H1 (cell line): ENCODE measurements around the gene PLOD1. TPM values are rescaled to one million over a fixed set of nuclear protein-coding genes. Genes with fewer than 3 reads are reported as not detected.
"Not testable (repeated sequence)": the region's sequence is repeated elsewhere in the genome, so short reads cannot be mapped to it uniquely, and the experiment has no call there.

Source experiments
- CTCF ChIA-PET: fragments of 300-600 bp; sonication (Branson Sonifier 250); formaldehyde crosslinking; loops from one replicate; lab custom pipeline; 2021; ENCODE audit not compliant: partially characterized antibody; lab: Charles Lee
- POLR2A ChIA-PET: fragments of 300-600 bp; sonication (Branson Sonifier 250); formaldehyde crosslinking; loops from one replicate; lab custom pipeline; 2021; ENCODE audit warnings: inconsistent platforms; ENCODE audit not compliant: partially characterized antibody; lab: Charles Lee
- DNase-seq, 2 experiments: peaks; one replicate each; pipeline versions ENCODE4 v3.0.0 to v3.0.0-alpha.2; 2010 to 2022; ENCODE audit warnings: low spot score in 2 of 2, low read depth in 1 of 2, mixed read lengths in 1 of 2
- FAIRE-seq: peaks from 2 replicates; lab custom pipeline; 2011; peaks lifted over from hg19 to GRCh38; lab: Jason Lieb, UNC
- H2AFZ ChIP-seq: 2 replicates; pipeline ENCODE4 v1.8.1; 2012; ENCODE audit warnings: low read length, inconsistent platforms
- H2AK5ac ChIP-seq: 2 replicates; pipeline ENCODE4 v1.6.1; 2013; ENCODE audit warnings: low read depth, low read length
- H2BK120ac ChIP-seq: replicated peaks from 2 replicates; pipeline ENCODE3; 2013; ENCODE audit warnings: low read depth, low read length, inconsistent platforms
- H2BK12ac ChIP-seq: 2 replicates; pipeline ENCODE4 v1.6.1; 2013; ENCODE audit warnings: low read depth, low read length
- H2BK15ac ChIP-seq: 2 replicates; pipeline ENCODE4 v1.6.1; 2013; ENCODE audit warnings: low read length
- H2BK20ac ChIP-seq: 2 replicates; pipeline ENCODE4 v1.6.1; 2013; ENCODE audit warnings: low read length
- H2BK5ac ChIP-seq: 2 replicates; pipeline ENCODE4 v1.6.1; 2013; ENCODE audit warnings: low read depth, low read length
- H3K14ac ChIP-seq: 2 replicates; pipeline ENCODE4 v1.6.1; 2013; ENCODE audit warnings: inconsistent platforms; ENCODE audit not compliant: insufficient read length
- H3K18ac ChIP-seq: 2 replicates; pipeline ENCODE4 v1.6.1; 2013; ENCODE audit warnings: low read length; ENCODE audit errors: extremely low read depth
- H3K23ac ChIP-seq: 2 replicates; pipeline ENCODE4 v1.6.1; 2013; ENCODE audit warnings: inconsistent platforms; ENCODE audit not compliant: insufficient read length
- H3K23me2 ChIP-seq: 2 replicates; pipeline ENCODE4 v1.6.1; 2013; ENCODE audit warnings: low read depth, low read length
- H3K27ac ChIP-seq: 2 replicates; pipeline ENCODE4 v1.6.1; 2011; ENCODE audit warnings: low read depth, low read length, inconsistent platforms
- H3K27me3 ChIP-seq, 4 experiments: replicated peaks in 1 of 4; 1 replicate in 1 of 4; 2 replicates in 3 of 4; pipeline versions ENCODE4 v1.6.1 to v1.8.1; 2011 to 2013; ENCODE audit warnings: low read length in 3 of 4, mild to moderate bottlenecking in 3 of 4, inconsistent platforms in 2 of 4, mixed read lengths in 2 of 4, moderate library complexity in 1 of 4; ENCODE audit not compliant: control insufficient read depth in 3 of 4, insufficient read depth in 3 of 4; ENCODE audit errors: extremely low read depth in 1 of 4
- H3K36me3 ChIP-seq, 4 experiments: 2 replicates each; pipeline versions ENCODE4 v1.6.1 to v1.8.1; 2011 to 2013; ENCODE audit warnings: mild to moderate bottlenecking in 4 of 4, low read length in 3 of 4, moderate library complexity in 2 of 4, control low read depth in 1 of 4, inconsistent platforms in 1 of 4; ENCODE audit not compliant: insufficient read depth in 4 of 4, control insufficient read depth in 2 of 4
- H3K4ac ChIP-seq: replicated peaks from 2 replicates; pipeline ENCODE3; 2013; ENCODE audit warnings: low read length, low read depth, mixed read lengths, inconsistent platforms; ENCODE audit not compliant: insufficient read length
- H3K4me1 ChIP-seq, 4 experiments: replicated peaks in 1 of 4; 1 replicate in 1 of 4; 2 replicates in 3 of 4; pipeline versions ENCODE4 v1.6.1 to v1.8.1; 2011 to 2013; ENCODE audit warnings: low read length in 3 of 4, inconsistent platforms in 2 of 4, mixed read lengths in 1 of 4; ENCODE audit not compliant: insufficient read depth in 4 of 4, control insufficient read depth in 3 of 4
- H3K4me2 ChIP-seq, 2 experiments: 2 replicates each; pipeline versions ENCODE4 v1.6.1 to v1.8.1; 2011 to 2013; ENCODE audit warnings: low read depth in 2 of 2, low read length in 2 of 2, control low read depth in 1 of 2, inconsistent platforms in 1 of 2, mild to moderate bottlenecking in 1 of 2; ENCODE audit not compliant: insufficient read depth in 1 of 2
- H3K4me3 ChIP-seq, 4 experiments: fragments of 200-600, 300-600 bp in 1 of 4; sonication (generic), shearing (Covaris generic), sonication (Bioruptor Twin) in 1 of 4; 2 replicates each; pipeline versions ENCODE4 v1.5.1 to v1.8.1; 2011 to 2016; ENCODE audit warnings: low read length in 4 of 4, low read depth in 3 of 4, control low read depth in 2 of 4, inconsistent platforms in 2 of 4, mild to moderate bottlenecking in 2 of 4, mixed read lengths in 1 of 4, moderate library complexity in 1 of 4; ENCODE audit not compliant: insufficient read depth in 2 of 4; ENCODE audit errors: extremely low read depth in 1 of 4
- H3K56ac ChIP-seq: replicated peaks from 2 replicates; pipeline ENCODE3; 2013; ENCODE audit warnings: low read depth, mild to moderate bottlenecking, mixed read lengths, low read length, inconsistent platforms; ENCODE audit not compliant: insufficient read length
- H3K79me1 ChIP-seq: 2 replicates; pipeline ENCODE4 v1.6.1; 2013; ENCODE audit warnings: low read depth, low read length, control low read depth
- H3K79me2 ChIP-seq, 2 experiments: 2 replicates each; pipeline versions ENCODE4 v1.6.1 to v1.8.1; 2012 to 2013; ENCODE audit warnings: low read length in 2 of 2, mild to moderate bottlenecking in 2 of 2, inconsistent platforms in 1 of 2; ENCODE audit not compliant: insufficient read depth in 2 of 2, control insufficient read depth in 1 of 2
- H3K9ac ChIP-seq, 4 experiments: replicated peaks in 1 of 4; 1 replicate in 1 of 4; 2 replicates in 3 of 4; pipeline versions ENCODE4 v1.6.1 to v1.8.1; 2011 to 2013; ENCODE audit warnings: low read depth in 3 of 4, low read length in 3 of 4, control low read depth in 2 of 4, mild to moderate bottlenecking in 2 of 4, moderate library complexity in 2 of 4, inconsistent platforms in 1 of 4; ENCODE audit errors: extremely low read depth in 1 of 4
- H3K9me3 ChIP-seq, 2 experiments: 2 replicates each; pipeline versions ENCODE4 v1.6.1 to v1.8.1; 2012 to 2013; ENCODE audit warnings: mild to moderate bottlenecking in 2 of 2, moderate library complexity in 2 of 2, control low read depth in 1 of 2, inconsistent platforms in 1 of 2, low read depth in 1 of 2, low read length in 1 of 2, mixed read lengths in 1 of 2; ENCODE audit not compliant: insufficient read depth in 2 of 2
- H4K20me1 ChIP-seq, 2 experiments: replicated peaks in 1 of 2; 2 replicates each; pipeline versions ENCODE3 to v1.8.1; 2011 to 2013; ENCODE audit warnings: inconsistent platforms in 2 of 2, low read length in 2 of 2, mild to moderate bottlenecking in 1 of 2; ENCODE audit not compliant: insufficient read depth in 2 of 2, control insufficient read depth in 1 of 2
- H4K5ac ChIP-seq: 2 replicates; pipeline ENCODE4 v1.6.1; 2013; ENCODE audit warnings: low read length, low read depth, mixed read lengths, inconsistent platforms; ENCODE audit not compliant: insufficient read length
- H4K8ac ChIP-seq: 2 replicates; pipeline ENCODE4 v1.8.0; 2013; ENCODE audit warnings: mild to moderate bottlenecking, moderate library complexity, low read length, inconsistent platforms; ENCODE audit not compliant: insufficient read depth; ENCODE audit errors: extremely low read depth
- H4K91ac ChIP-seq: replicated peaks from 2 replicates; pipeline ENCODE3; 2013; ENCODE audit warnings: low read length, mixed read lengths, inconsistent platforms; ENCODE audit not compliant: insufficient read length
- WGBS, 2 experiments: shearing (Covaris generic) in 1 of 2; methylation state at CpG; one replicate each; pipeline versions ENCODE4 v1.1.6 to v1.1.7; 2013 to 2015; ENCODE audit warnings: low lambda C conversion rate in 2 of 2, mixed read lengths in 2 of 2, inconsistent platforms in 1 of 2, low coverage in 1 of 2, missing lambda C conversion rate in 1 of 2; ENCODE audit not compliant: insufficient replicate concordance in 2 of 2, insufficient coverage in 1 of 2, insufficient read length in 1 of 2; ENCODE audit errors: extremely low coverage in 1 of 2, missing lambda C conversion rate in 1 of 2; 5-methylcytosine and 5-hydroxymethylcytosine counted together
- polyA plus RNA-seq, 7 experiments: library from polyadenylated mRNA; depleted of rRNA in 3 of 7; stranded (reverse) in 5 of 7; unstranded in 2 of 7; fragments of >200 nt in 5 of 7; fragments of 200-250 nt in 2 of 7; gene quantifications; 1 replicate in 5 of 7; 2 replicates in 1 of 7; 4 replicates in 1 of 7; pipeline versions ENCODE4 v1.2.1 to v1.2.3, GENCODE V29; 2011 to 2013; ENCODE audit warnings: missing spikeins in 2 of 7, mixed read lengths in 2 of 7
- total RNA-seq: library from RNA; stranded (reverse); fragmentation: NEBNext Ultra II Directional; extraction: Animal tissue kit (Norgen Biotek cat#: 25700); gene quantifications from 2 replicates; pipeline ENCODE4 v1.2.1, GENCODE V29; 2021

Gene PLOD1
- total and polyA plus RNA-seq, 2 of the 8 experiments (the other 6 are each of a cell fraction or from before 2014, with no cell fraction given) = 44.9 to 51.8 TPM

DNA sequence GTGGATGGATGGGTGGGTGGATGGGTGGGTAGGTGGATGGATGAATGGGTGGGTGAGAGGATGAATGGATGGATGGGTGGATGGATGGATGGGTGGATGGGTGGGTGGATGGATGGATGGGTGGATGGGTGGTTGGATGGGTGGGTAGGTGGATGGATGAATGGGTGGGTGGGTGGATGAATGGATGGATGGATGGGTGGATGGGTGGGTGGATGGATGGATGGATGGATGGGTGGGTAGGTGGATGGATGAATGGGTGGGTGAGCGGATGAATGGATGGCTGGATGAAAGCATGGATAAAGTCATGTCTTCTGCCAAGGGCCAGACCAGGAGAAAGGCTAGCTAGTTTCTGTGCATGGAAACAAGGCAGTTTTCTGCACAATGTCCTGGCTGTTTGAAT, 40.0 kb upstream of the PLOD1 start:
- H2BK12ac ChIP-seq, H3K4ac ChIP-seq, H2AFZ ChIP-seq, H2AK5ac ChIP-seq, H3K27ac ChIP-seq, H3K27me3 ChIP-seq, H4K20me1 ChIP-seq, H3K56ac ChIP-seq, H2BK20ac ChIP-seq, H3K36me3 ChIP-seq, H4K8ac ChIP-seq, FAIRE-seq, H2BK15ac ChIP-seq, H3K23me2 ChIP-seq, H3K9ac ChIP-seq, H3K23ac ChIP-seq, H3K79me1 ChIP-seq, H4K5ac ChIP-seq, H2BK5ac ChIP-seq, H3K79me2 ChIP-seq, H3K4me1 ChIP-seq, H3K18ac ChIP-seq, H3K14ac ChIP-seq, POLR2A ChIA-PET, H3K9me3 ChIP-seq, H2BK120ac ChIP-seq, H3K4me3 ChIP-seq, H4K91ac ChIP-seq, H3K4me2 ChIP-seq, DNase-seq: not testable (repeated sequence)
- 60% methylated on average over 1 of the region's 1 CpG; no CpG with 5 or more reads in 1 of the 2 experiments for WGBS, 2 experiments
- CTCF ChIA-PET = interaction anchor here (0.7 to 4.9 kb wide), 5 partner anchors 10 to 55 kb away, joined by 3 to 67 read pairs (median 7); no protein-coding TSS in a partner anchor
